ENCODE measurements around the gene CCHCR1. TPM values are rescaled to one million over a fixed set of nuclear protein-coding genes. Genes with fewer than 3 reads are reported as not detected.
"Not testable (repeated sequence)": the region's sequence is repeated elsewhere in the genome, so short reads cannot be mapped to it uniquely, and the experiment has no call there.

CCHCR1 gene
- total RNA-seq, 3 donors from 2014 or later = 22.1 to 23.4 (median 23.1) TPM

- peaks cover 4% of the 10 kb centered on the region for H3K4me1 Mint-ChIP-seq (ENCODE audit: low read depth)
- H3K9me3 Mint-ChIP-seq = no peaks in the 10 kb centered on the region
- H3K27me3 Mint-ChIP-seq (ENCODE audit: low read depth) = no peaks in the 10 kb centered on the region
- ATAC-seq = no peak
- H3K36me3 Mint-ChIP-seq (ENCODE audit: insufficient read depth) = no peaks in the 10 kb centered on the region
- no peak overlapping the region for H3K4me3 Mint-ChIP-seq
- DNase-seq = no peak
Observed at GRCh38 chr6:31171931-31172905, 14.6 kb upstream of the CCHCR1 start.

- Mint-ChIP-seq H3K36me3 (ENCODE audit: insufficient read depth) (no peaks in the 10 kb centered on the region), H3K27me3 (ENCODE audit: low read depth) (no peaks in the 10 kb centered on the region), H3K9me3 (no peaks in the 10 kb centered on the region), H3K4me3 (no peak overlapping the region), H3K4me1 (ENCODE audit: low read depth) (peaks cover 3% of the 10 kb centered on the region)
- ATAC-seq = no peak
- no peak for DNase-seq
Observed at GRCh38 chr6:31170987-31171671, 13.5 kb upstream of the CCHCR1 start.

- H3K4me3 Mint-ChIP-seq = no peak within 1 kb of the TSS
- H3K27me3 Mint-ChIP-seq (ENCODE audit: low read depth) = no peaks in the 10 kb centered on the region
- no peaks in the 10 kb centered on the region for H3K36me3 Mint-ChIP-seq (ENCODE audit: insufficient read depth)
- ATAC-seq = no peak
- H3K4me1 Mint-ChIP-seq (ENCODE audit: low read depth) = no peaks in the 10 kb centered on the region
- DNase-seq = no peak
- H3K9me3 Mint-ChIP-seq = no peaks in the 10 kb centered on the region
Observed at GRCh38 chr6:31170600-31170881, 12.9 kb upstream of the CCHCR1 start, which contains the start of gene POU5F1. Gene POU5F1, minus strand, starts transcription at chr6:31170682. Its CDS starts 62 bp downstream, at chr6:31170620.

GRCh38 chr6:31169858-31170599 is 12.4 kb upstream of the CCHCR1 start:
- not testable (repeated sequence) for H3K4me3 Mint-ChIP-seq; H3K4me1 Mint-ChIP-seq (ENCODE audit: low read depth); H3K27me3 Mint-ChIP-seq (ENCODE audit: low read depth); H3K9me3 Mint-ChIP-seq; ATAC-seq; DNase-seq; H3K36me3 Mint-ChIP-seq (ENCODE audit: insufficient read depth)

- H3K36me3 Mint-ChIP-seq (ENCODE audit: insufficient read depth) = no peaks in the 10 kb centered on the region
- DNase-seq = no peak
- H3K4me1 Mint-ChIP-seq (ENCODE audit: low read depth) = peaks cover 4% of the 10 kb centered on the region
- ATAC-seq = no peak
- no peaks in the 10 kb centered on the region for H3K9me3 Mint-ChIP-seq
- no peaks in the 10 kb centered on the region for H3K27me3 Mint-ChIP-seq (ENCODE audit: low read depth)
- no peak overlapping the region for H3K4me3 Mint-ChIP-seq
Observed at GRCh38 chr6:31169123-31169857, 11.7 kb upstream of the CCHCR1 start.

GRCh38 chr6:31168606-31169005 is 11.0 kb upstream of the CCHCR1 start:
- Mint-ChIP-seq H3K36me3 (ENCODE audit: insufficient read depth) (no peaks in the 10 kb centered on the region), H3K4me3 (no peak overlapping the region), H3K9me3 (no peaks in the 10 kb centered on the region), H3K4me1 (ENCODE audit: low read depth) (peaks cover 4% of the 10 kb centered on the region), H3K27me3 (ENCODE audit: low read depth) (no peaks in the 10 kb centered on the region)
- DNase-seq (no peak), ATAC-seq (no peak)

GRCh38 chr6:31165986-31166385 is 8.4 kb upstream of the CCHCR1 start:
- Mint-ChIP-seq H3K4me3 (no peak overlapping the region), H3K9me3 (no peaks in the 10 kb centered on the region), H3K4me1 (ENCODE audit: low read depth) (peaks cover 4% of the 10 kb centered on the region), H3K27me3 (ENCODE audit: low read depth) (no peaks in the 10 kb centered on the region), H3K36me3 (ENCODE audit: insufficient read depth) (no peaks in the 10 kb centered on the region)
- DNase-seq = no peak
- ATAC-seq = no peak

- not testable (repeated sequence) for DNase-seq; H3K9me3 Mint-ChIP-seq; H3K4me3 Mint-ChIP-seq; H3K27me3 Mint-ChIP-seq (ENCODE audit: low read depth); H3K36me3 Mint-ChIP-seq (ENCODE audit: insufficient read depth); H3K4me1 Mint-ChIP-seq (ENCODE audit: low read depth)
- peak; percentile 28 to 48 for ATAC-seq
Observed at GRCh38 chr6:31165064-31165832, 7.6 kb upstream of the CCHCR1 start.

GRCh38 chr6:31164475-31165063 is 7.0 kb upstream of the CCHCR1 start:
- not testable (repeated sequence) for H3K36me3 Mint-ChIP-seq (ENCODE audit: insufficient read depth); H3K27me3 Mint-ChIP-seq (ENCODE audit: low read depth); H3K4me1 Mint-ChIP-seq (ENCODE audit: low read depth); ATAC-seq; H3K9me3 Mint-ChIP-seq; H3K4me3 Mint-ChIP-seq; DNase-seq

GRCh38 chr6:31163922-31164321 is 6.3 kb upstream of the CCHCR1 start:
- DNase-seq (no peak), ATAC-seq (no peak)
- H3K27me3 Mint-ChIP-seq (ENCODE audit: low read depth) = no peaks in the 10 kb centered on the region
- peaks cover 11% of the 10 kb centered on the region for H3K4me1 Mint-ChIP-seq (ENCODE audit: low read depth)
- H3K4me3 Mint-ChIP-seq = no peak overlapping the region
- no peaks in the 10 kb centered on the region for H3K9me3 Mint-ChIP-seq
- no peaks in the 10 kb centered on the region for H3K36me3 Mint-ChIP-seq (ENCODE audit: insufficient read depth)

GRCh38 chr6:31162463-31163165 is 5.0 kb upstream of the CCHCR1 start:
- H3K27me3 Mint-ChIP-seq (ENCODE audit: low read depth) = no peaks in the 10 kb centered on the region
- H3K36me3 Mint-ChIP-seq (ENCODE audit: insufficient read depth) = no peaks in the 10 kb centered on the region
- no peak overlapping the region for H3K4me3 Mint-ChIP-seq
- no peaks in the 10 kb centered on the region for H3K9me3 Mint-ChIP-seq
- peaks cover 18% of the 10 kb centered on the region for H3K4me1 Mint-ChIP-seq (ENCODE audit: low read depth)
- ATAC-seq (no peak), DNase-seq (no peak)

- no peaks in the 10 kb centered on the region for H3K9me3 Mint-ChIP-seq
- no peaks in the 10 kb centered on the region for H3K36me3 Mint-ChIP-seq (ENCODE audit: insufficient read depth)
- ATAC-seq (no peak), DNase-seq (no peak)
- peaks cover 24% of the 10 kb centered on the region for H3K4me1 Mint-ChIP-seq (ENCODE audit: low read depth)
- H3K27me3 Mint-ChIP-seq (ENCODE audit: low read depth) = no peaks in the 10 kb centered on the region
- H3K4me3 Mint-ChIP-seq = no peak overlapping the region
Observed at GRCh38 chr6:31161216-31162126, 3.9 kb upstream of the CCHCR1 start.

Measured in activated T-cell treated with anti-CD3 and anti-CD28 coated beads, Interleukin-2, amount 50 U/mL, for 4 hours (primary cell).